ENCODE data around the gene ZNF358.

Gene ZNF358

GRCh38 chr19:7522072-7522922 is 6.4 kb downstream of the ZNF358 start, which contains the start of gene MCOLN1:
TSS of gene MCOLN1 (plus strand) at chr19:7522624. CDS start at chr19:7522751, 127 bp downstream.
- Histone ChIP-seq H3K9ac (peak within 1 kb of the TSS; percentile 25; the same call in 1 of the 2 replicates), H3K36me3 (ENCODE audit: insufficient read depth) (no peaks in the 10 kb centered on the region), H3K27ac (no peak within 1 kb of the TSS), H3K4me1 (ENCODE audit: low read depth, poor library complexity, severe bottlenecking) (peaks cover 12% of the 10 kb centered on the region), H4K20me1 (ENCODE audit: insufficient read depth) (no peaks in the 10 kb centered on the region), H3K4me3 (IDR thresholded peaks at IDR 0.05; ENCODE audit: insufficient read depth, low read depth, low read length) (no peak within 1 kb of the TSS), H3K27me3 (ENCODE audit: insufficient read depth, low read depth) (no peaks in the 10 kb centered on the region), H3K4me2 (peak within 1 kb of the TSS; percentile 90), H2AFZ (ENCODE audit: low read depth) (peak within 1 kb of the TSS; percentile 87), H3K79me2 (ENCODE audit: insufficient read depth, low read depth) (peaks cover 6% of the 10 kb centered on the region; the same call in 1 of the 2 replicates)
- TF ChIP-seq, protein P1, sequence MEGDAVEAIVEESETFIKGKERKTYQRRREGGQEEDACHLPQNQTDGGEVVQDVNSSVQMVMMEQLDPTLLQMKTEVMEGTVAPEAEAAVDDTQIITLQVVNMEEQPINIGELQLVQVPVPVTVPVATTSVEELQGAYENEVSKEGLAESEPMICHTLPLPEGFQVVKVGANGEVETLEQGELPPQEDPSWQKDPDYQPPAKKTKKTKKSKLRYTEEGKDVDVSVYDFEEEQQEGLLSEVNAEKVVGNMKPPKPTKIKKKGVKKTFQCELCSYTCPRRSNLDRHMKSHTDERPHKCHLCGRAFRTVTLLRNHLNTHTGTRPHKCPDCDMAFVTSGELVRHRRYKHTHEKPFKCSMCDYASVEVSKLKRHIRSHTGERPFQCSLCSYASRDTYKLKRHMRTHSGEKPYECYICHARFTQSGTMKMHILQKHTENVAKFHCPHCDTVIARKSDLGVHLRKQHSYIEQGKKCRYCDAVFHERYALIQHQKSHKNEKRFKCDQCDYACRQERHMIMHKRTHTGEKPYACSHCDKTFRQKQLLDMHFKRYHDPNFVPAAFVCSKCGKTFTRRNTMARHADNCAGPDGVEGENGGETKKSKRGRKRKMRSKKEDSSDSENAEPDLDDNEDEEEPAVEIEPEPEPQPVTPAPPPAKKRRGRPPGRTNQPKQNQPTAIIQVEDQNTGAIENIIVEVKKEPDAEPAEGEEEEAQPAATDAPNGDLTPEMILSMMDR (conservative IDR thresholded peaks at IDR 0.05; ENCODE audit: low read depth, low read length): no peak

- Histone ChIP-seq H3K4me3 (IDR thresholded peaks at IDR 0.05; ENCODE audit: insufficient read depth, low read depth, low read length) (no peak overlapping the region), H3K36me3 (ENCODE audit: insufficient read depth) (no peaks in the 10 kb centered on the region), H2AFZ (ENCODE audit: low read depth) (peak overlapping the region; percentile 87; the same call in 1 of the 2 replicates), H3K9ac (peak overlapping the region; percentile 25; the same call in 1 of the 2 replicates), H3K27me3 (ENCODE audit: insufficient read depth, low read depth) (no peaks in the 10 kb centered on the region), H3K27ac (no peak overlapping the region), H4K20me1 (ENCODE audit: insufficient read depth) (no peaks in the 10 kb centered on the region), H3K4me2 (peak overlapping the region; percentile 90), H3K4me1 (ENCODE audit: low read depth, poor library complexity, severe bottlenecking) (peaks cover 12% of the 10 kb centered on the region), H3K79me2 (ENCODE audit: insufficient read depth, low read depth) (peaks cover 6% of the 10 kb centered on the region; the same call in 1 of the 2 replicates)
- TF ChIP-seq, protein P1 (conservative IDR thresholded peaks at IDR 0.05; ENCODE audit: low read depth, low read length): no peak
Observed at GRCh38 chr19:7522923-7523667, 7.2 kb downstream of the ZNF358 start.

DNA sequence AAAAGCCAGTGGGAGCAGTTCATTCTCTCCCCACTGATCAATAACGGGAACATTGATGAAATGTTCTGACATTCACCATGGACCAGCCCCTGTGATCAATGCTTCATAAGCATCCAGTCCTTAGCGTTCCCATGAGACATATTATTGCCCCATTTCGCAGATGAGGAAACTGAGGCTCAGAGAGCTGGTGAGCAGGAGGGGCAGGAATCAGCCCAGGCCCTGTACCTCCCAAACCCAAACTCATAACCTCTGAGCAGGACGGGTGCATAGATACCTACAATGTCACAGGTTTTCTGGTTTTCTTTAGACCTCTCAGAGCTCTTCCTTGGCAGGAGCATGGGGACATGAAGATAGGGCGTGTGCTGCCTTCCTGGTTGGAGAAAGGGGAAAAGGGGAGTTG is 8.6 kb downstream of the ZNF358 start:
- Histone ChIP-seq H3K4me3 (IDR thresholded peaks at IDR 0.05; ENCODE audit: insufficient read depth, low read depth, low read length) (no peak overlapping the region), H3K36me3 (ENCODE audit: insufficient read depth) (no peaks in the 10 kb centered on the region), H2AFZ (ENCODE audit: low read depth) (no peak overlapping the region), H3K27ac (no peak overlapping the region), H4K20me1 (ENCODE audit: insufficient read depth) (no peaks in the 10 kb centered on the region), H3K4me1 (ENCODE audit: low read depth, poor library complexity, severe bottlenecking) (peaks cover 12% of the 10 kb centered on the region), H3K79me2 (ENCODE audit: insufficient read depth, low read depth) (peaks cover 6% of the 10 kb centered on the region; the same call in 1 of the 2 replicates), H3K4me2 (no peak overlapping the region), H3K27me3 (ENCODE audit: insufficient read depth, low read depth) (no peaks in the 10 kb centered on the region), H3K9ac (no peak overlapping the region)
- TF ChIP-seq, protein P1 (conservative IDR thresholded peaks at IDR 0.05; ENCODE audit: low read depth, low read length): no peak

GRCh38 chr19:7524992-7525739 is 9.3 kb downstream of the ZNF358 start:
- Histone ChIP-seq H3K9ac (no peak overlapping the region), H3K4me1 (ENCODE audit: low read depth, poor library complexity, severe bottlenecking) (peaks cover 12% of the 10 kb centered on the region), H3K27ac (no peak overlapping the region), H3K27me3 (ENCODE audit: insufficient read depth, low read depth) (no peaks in the 10 kb centered on the region), H3K4me2 (no peak overlapping the region), H2AFZ (ENCODE audit: low read depth) (no peak overlapping the region), H3K79me2 (ENCODE audit: insufficient read depth, low read depth) (peaks cover 6% of the 10 kb centered on the region; the same call in 1 of the 2 replicates), H4K20me1 (ENCODE audit: insufficient read depth) (no peaks in the 10 kb centered on the region), H3K4me3 (IDR thresholded peaks at IDR 0.05; ENCODE audit: insufficient read depth, low read depth, low read length) (no peak overlapping the region), H3K36me3 (ENCODE audit: insufficient read depth) (no peaks in the 10 kb centered on the region)
- TF ChIP-seq, protein P1 (conservative IDR thresholded peaks at IDR 0.05; ENCODE audit: low read depth, low read length): no peak

All from KMS-11 (cell line).